H1 (cell line): Measurements from ENCODE around the gene RHBDF2. TPM values are rescaled to one million over a fixed set of nuclear protein-coding genes. Genes with fewer than 3 reads are reported as not detected.

Experiments used
- CTCF ChIA-PET: fragments of 300-600 bp; sonication (Branson Sonifier 250); formaldehyde crosslinking; loops from one replicate; lab custom pipeline; 2021; ENCODE audit not compliant: partially characterized antibody; lab: Charles Lee
- POLR2A ChIA-PET: fragments of 300-600 bp; sonication (Branson Sonifier 250); formaldehyde crosslinking; loops from one replicate; lab custom pipeline; 2021; ENCODE audit warnings: inconsistent platforms; ENCODE audit not compliant: partially characterized antibody; lab: Charles Lee
- DNase-seq, 2 experiments: peaks; one replicate each; pipeline versions ENCODE4 v3.0.0 to v3.0.0-alpha.2; 2010 to 2022; ENCODE audit warnings: low spot score in 2 of 2, low read depth in 1 of 2, mixed read lengths in 1 of 2
- FAIRE-seq: peaks from 2 replicates; lab custom pipeline; 2011; peaks lifted over from hg19 to GRCh38; lab: Jason Lieb, UNC
- H2AFZ ChIP-seq: 2 replicates; pipeline ENCODE4 v1.8.1; 2012; ENCODE audit warnings: low read length, inconsistent platforms
- H2AK5ac ChIP-seq: 2 replicates; pipeline ENCODE4 v1.6.1; 2013; ENCODE audit warnings: low read depth, low read length
- H2BK120ac ChIP-seq: replicated peaks from 2 replicates; pipeline ENCODE3; 2013; ENCODE audit warnings: low read depth, low read length, inconsistent platforms
- H2BK12ac ChIP-seq: 2 replicates; pipeline ENCODE4 v1.6.1; 2013; ENCODE audit warnings: low read depth, low read length
- H2BK15ac ChIP-seq: 2 replicates; pipeline ENCODE4 v1.6.1; 2013; ENCODE audit warnings: low read length
- H2BK20ac ChIP-seq: 2 replicates; pipeline ENCODE4 v1.6.1; 2013; ENCODE audit warnings: low read length
- H2BK5ac ChIP-seq: 2 replicates; pipeline ENCODE4 v1.6.1; 2013; ENCODE audit warnings: low read depth, low read length
- H3K14ac ChIP-seq: 2 replicates; pipeline ENCODE4 v1.6.1; 2013; ENCODE audit warnings: inconsistent platforms; ENCODE audit not compliant: insufficient read length
- H3K18ac ChIP-seq: 2 replicates; pipeline ENCODE4 v1.6.1; 2013; ENCODE audit warnings: low read length; ENCODE audit errors: extremely low read depth
- H3K23ac ChIP-seq: 2 replicates; pipeline ENCODE4 v1.6.1; 2013; ENCODE audit warnings: inconsistent platforms; ENCODE audit not compliant: insufficient read length
- H3K23me2 ChIP-seq: 2 replicates; pipeline ENCODE4 v1.6.1; 2013; ENCODE audit warnings: low read depth, low read length
- H3K27ac ChIP-seq: 2 replicates; pipeline ENCODE4 v1.6.1; 2011; ENCODE audit warnings: low read depth, low read length, inconsistent platforms
- H3K27me3 ChIP-seq, 4 experiments: replicated peaks in 1 of 4; 1 replicate in 1 of 4; 2 replicates in 3 of 4; pipeline versions ENCODE4 v1.6.1 to v1.8.1; 2011 to 2013; ENCODE audit warnings: low read length in 3 of 4, mild to moderate bottlenecking in 3 of 4, inconsistent platforms in 2 of 4, mixed read lengths in 2 of 4, moderate library complexity in 1 of 4; ENCODE audit not compliant: control insufficient read depth in 3 of 4, insufficient read depth in 3 of 4; ENCODE audit errors: extremely low read depth in 1 of 4
- H3K36me3 ChIP-seq, 4 experiments: 2 replicates each; pipeline versions ENCODE4 v1.6.1 to v1.8.1; 2011 to 2013; ENCODE audit warnings: mild to moderate bottlenecking in 4 of 4, low read length in 3 of 4, moderate library complexity in 2 of 4, control low read depth in 1 of 4, inconsistent platforms in 1 of 4; ENCODE audit not compliant: insufficient read depth in 4 of 4, control insufficient read depth in 2 of 4
- H3K4ac ChIP-seq: replicated peaks from 2 replicates; pipeline ENCODE3; 2013; ENCODE audit warnings: low read length, low read depth, mixed read lengths, inconsistent platforms; ENCODE audit not compliant: insufficient read length
- H3K4me1 ChIP-seq, 4 experiments: replicated peaks in 1 of 4; 1 replicate in 1 of 4; 2 replicates in 3 of 4; pipeline versions ENCODE4 v1.6.1 to v1.8.1; 2011 to 2013; ENCODE audit warnings: low read length in 3 of 4, inconsistent platforms in 2 of 4, mixed read lengths in 1 of 4; ENCODE audit not compliant: insufficient read depth in 4 of 4, control insufficient read depth in 3 of 4
- H3K4me2 ChIP-seq, 2 experiments: 2 replicates each; pipeline versions ENCODE4 v1.6.1 to v1.8.1; 2011 to 2013; ENCODE audit warnings: low read depth in 2 of 2, low read length in 2 of 2, control low read depth in 1 of 2, inconsistent platforms in 1 of 2, mild to moderate bottlenecking in 1 of 2; ENCODE audit not compliant: insufficient read depth in 1 of 2
- H3K4me3 ChIP-seq, 4 experiments: fragments of 200-600, 300-600 bp in 1 of 4; sonication (generic), shearing (Covaris generic), sonication (Bioruptor Twin) in 1 of 4; 2 replicates each; pipeline versions ENCODE4 v1.5.1 to v1.8.1; 2011 to 2016; ENCODE audit warnings: low read length in 4 of 4, low read depth in 3 of 4, control low read depth in 2 of 4, inconsistent platforms in 2 of 4, mild to moderate bottlenecking in 2 of 4, mixed read lengths in 1 of 4, moderate library complexity in 1 of 4; ENCODE audit not compliant: insufficient read depth in 2 of 4; ENCODE audit errors: extremely low read depth in 1 of 4
- H3K56ac ChIP-seq: replicated peaks from 2 replicates; pipeline ENCODE3; 2013; ENCODE audit warnings: low read depth, mild to moderate bottlenecking, mixed read lengths, low read length, inconsistent platforms; ENCODE audit not compliant: insufficient read length
- H3K79me1 ChIP-seq: 2 replicates; pipeline ENCODE4 v1.6.1; 2013; ENCODE audit warnings: low read depth, low read length, control low read depth
- H3K79me2 ChIP-seq, 2 experiments: 2 replicates each; pipeline versions ENCODE4 v1.6.1 to v1.8.1; 2012 to 2013; ENCODE audit warnings: low read length in 2 of 2, mild to moderate bottlenecking in 2 of 2, inconsistent platforms in 1 of 2; ENCODE audit not compliant: insufficient read depth in 2 of 2, control insufficient read depth in 1 of 2
- H3K9ac ChIP-seq, 4 experiments: replicated peaks in 1 of 4; 1 replicate in 1 of 4; 2 replicates in 3 of 4; pipeline versions ENCODE4 v1.6.1 to v1.8.1; 2011 to 2013; ENCODE audit warnings: low read depth in 3 of 4, low read length in 3 of 4, control low read depth in 2 of 4, mild to moderate bottlenecking in 2 of 4, moderate library complexity in 2 of 4, inconsistent platforms in 1 of 4; ENCODE audit errors: extremely low read depth in 1 of 4
- H3K9me3 ChIP-seq, 2 experiments: 2 replicates each; pipeline versions ENCODE4 v1.6.1 to v1.8.1; 2012 to 2013; ENCODE audit warnings: mild to moderate bottlenecking in 2 of 2, moderate library complexity in 2 of 2, control low read depth in 1 of 2, inconsistent platforms in 1 of 2, low read depth in 1 of 2, low read length in 1 of 2, mixed read lengths in 1 of 2; ENCODE audit not compliant: insufficient read depth in 2 of 2
- H4K20me1 ChIP-seq, 2 experiments: replicated peaks in 1 of 2; 2 replicates each; pipeline versions ENCODE3 to v1.8.1; 2011 to 2013; ENCODE audit warnings: inconsistent platforms in 2 of 2, low read length in 2 of 2, mild to moderate bottlenecking in 1 of 2; ENCODE audit not compliant: insufficient read depth in 2 of 2, control insufficient read depth in 1 of 2
- H4K5ac ChIP-seq: 2 replicates; pipeline ENCODE4 v1.6.1; 2013; ENCODE audit warnings: low read length, low read depth, mixed read lengths, inconsistent platforms; ENCODE audit not compliant: insufficient read length
- H4K8ac ChIP-seq: 2 replicates; pipeline ENCODE4 v1.8.0; 2013; ENCODE audit warnings: mild to moderate bottlenecking, moderate library complexity, low read length, inconsistent platforms; ENCODE audit not compliant: insufficient read depth; ENCODE audit errors: extremely low read depth
- H4K91ac ChIP-seq: replicated peaks from 2 replicates; pipeline ENCODE3; 2013; ENCODE audit warnings: low read length, mixed read lengths, inconsistent platforms; ENCODE audit not compliant: insufficient read length
- ASH2L ChIP-seq: fragments of 200-600, 300-600 bp; sonication (generic); IDR thresholded peaks from one replicate; pipeline ENCODE4 v1.7.1; 2017; ENCODE audit warnings: low read length
- CHD1 ChIP-seq: IDR thresholded peaks from 2 replicates; pipeline ENCODE4 v1.6.1; 2012; ENCODE audit warnings: low read depth, low read length, improper control_type of control experiment
- CREB1 ChIP-seq: IDR thresholded peaks from 2 replicates; pipeline ENCODE4 v1.6.1; 2012; ENCODE audit warnings: inconsistent platforms
- FOSL1 ChIP-seq: IDR thresholded peaks from 2 replicates; pipeline ENCODE4 v1.6.1; 2011; ENCODE audit warnings: mild to moderate bottlenecking, low read depth, low read length, moderate library complexity; ENCODE audit not compliant: insufficient read depth
- GABPA ChIP-seq: IDR thresholded peaks from 2 replicates; pipeline ENCODE4 v1.6.1; 2011; ENCODE audit warnings: mild to moderate bottlenecking, low read length, moderate library complexity, borderline replicate concordance; ENCODE audit not compliant: insufficient read depth
- HDAC6 ChIP-seq: IDR thresholded peaks from one replicate; pipeline ENCODE4 v1.7.1; 2012; ENCODE audit warnings: low read depth, mild to moderate bottlenecking, inconsistent platforms, low read length, moderate library complexity
- JUN ChIP-seq: IDR thresholded peaks from 2 replicates; pipeline ENCODE4 v1.6.1; 2011; ENCODE audit warnings: low read depth, mild to moderate bottlenecking, improper control_type of control experiment, low read length
- MAFK ChIP-seq: IDR thresholded peaks from 2 replicates; pipeline ENCODE4 v1.6.1; 2012; ENCODE audit warnings: low read depth, mild to moderate bottlenecking, improper control_type of control experiment, low read length
- SIRT6 ChIP-seq: IDR thresholded peaks from one replicate; pipeline ENCODE4 v1.7.1; 2012; ENCODE audit warnings: low read length, inconsistent platforms
- TEAD4 ChIP-seq: IDR thresholded peaks from 2 replicates; pipeline ENCODE4 v1.6.1; 2012; ENCODE audit warnings: low read depth, low read length, inconsistent platforms, mixed read lengths
- ZNF274 ChIP-seq: IDR thresholded peaks from 2 replicates; pipeline ENCODE4 v1.7.0; 2012; ENCODE audit warnings: low read length, borderline replicate concordance; ENCODE audit errors: extremely low read depth
- WGBS, 2 experiments: shearing (Covaris generic) in 1 of 2; methylation state at CpG; one replicate each; pipeline versions ENCODE4 v1.1.6 to v1.1.7; 2013 to 2015; ENCODE audit warnings: low lambda C conversion rate in 2 of 2, mixed read lengths in 2 of 2, inconsistent platforms in 1 of 2, low coverage in 1 of 2, missing lambda C conversion rate in 1 of 2; ENCODE audit not compliant: insufficient replicate concordance in 2 of 2, insufficient coverage in 1 of 2, insufficient read length in 1 of 2; ENCODE audit errors: extremely low coverage in 1 of 2, missing lambda C conversion rate in 1 of 2; 5-methylcytosine and 5-hydroxymethylcytosine counted together
- polyA plus RNA-seq, 7 experiments: library from polyadenylated mRNA; depleted of rRNA in 3 of 7; stranded (reverse) in 5 of 7; unstranded in 2 of 7; fragments of >200 nt in 5 of 7; fragments of 200-250 nt in 2 of 7; gene quantifications; 1 replicate in 5 of 7; 2 replicates in 1 of 7; 4 replicates in 1 of 7; pipeline versions ENCODE4 v1.2.1 to v1.2.3, GENCODE V29; 2011 to 2013; ENCODE audit warnings: missing spikeins in 2 of 7, mixed read lengths in 2 of 7
- total RNA-seq: library from RNA; stranded (reverse); fragmentation: NEBNext Ultra II Directional; extraction: Animal tissue kit (Norgen Biotek cat#: 25700); gene quantifications from 2 replicates; pipeline ENCODE4 v1.2.1, GENCODE V29; 2021
- TF ChIP-seq, protein P1 (sequence below): IDR thresholded peaks from 2 replicates; pipeline ENCODE4 v1.6.1; 2012; ENCODE audit warnings: inconsistent platforms

The RHBDF2 gene
- total and polyA plus RNA-seq, 2 of the 8 experiments (the other 6 are each of a cell fraction or from before 2014, with no cell fraction given): 21.2 to 25.9 TPM

DNA sequence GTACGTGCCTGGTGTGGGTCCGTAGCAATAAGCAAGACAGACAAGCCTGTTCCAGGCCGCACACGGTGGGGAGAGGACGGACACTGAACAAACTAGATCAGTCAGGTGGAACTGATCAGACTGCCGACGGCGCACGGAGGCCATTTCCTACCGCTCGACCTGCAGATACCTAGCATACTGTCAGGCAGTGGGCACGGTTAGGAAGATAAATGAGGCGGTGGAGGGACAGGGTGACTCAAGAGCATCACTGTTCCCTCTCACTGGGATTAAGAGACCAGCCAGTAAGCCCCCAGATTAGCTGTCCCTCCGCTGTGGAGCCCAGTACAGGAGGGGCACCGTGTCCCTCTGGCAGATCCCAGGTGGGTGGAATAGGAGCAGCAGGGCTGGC is 29.0 kb downstream of the RHBDF2 start:
- no peak overlapping the region for H3K18ac ChIP-seq
- 0 out of 2 replicates have a peak overlapping the region, but pooled peaks have one; percentile 25 for H4K8ac ChIP-seq
- H3K9me3 ChIP-seq: no peaks in the 10 kb centered on the region
- no peak overlapping the region for H2BK20ac ChIP-seq
- no peak overlapping the region for H2BK15ac ChIP-seq
- H3K56ac ChIP-seq: no peak overlapping the region
- no peak overlapping the region for H2BK120ac ChIP-seq
- no peak overlapping the region for H2AK5ac ChIP-seq
- no peak overlapping the region for H3K27ac ChIP-seq
- CTCF ChIA-PET: interaction anchor here (0.8 to 11.0 kb wide), 5 partner anchors 14 to 51 kb away, joined by 3 to 192 read pairs (median 8); partner anchors contain the start of gene RHBDF2
- H2AFZ ChIP-seq: no peak overlapping the region
- WGBS, 2 experiments: 94% methylated on average over 14 of the region's 15 CpGs; no CpG with 5 or more reads in 1 of the 2 experiments
- no peak overlapping the region for H3K23ac ChIP-seq
- H4K91ac ChIP-seq: no peak overlapping the region
- H3K79me2 ChIP-seq: no peaks in the 10 kb centered on the region
- no peak for TF ChIP-seq MAFK
- TF ChIP-seq SIRT6: no peak
- no peak for TF ChIP-seq FOSL1
- TF ChIP-seq ASH2L: no peak
- no peak for TF ChIP-seq GABPA
- TF ChIP-seq JUN: no peak
- TF ChIP-seq HDAC6: no peak
- TF ChIP-seq, protein P1, sequence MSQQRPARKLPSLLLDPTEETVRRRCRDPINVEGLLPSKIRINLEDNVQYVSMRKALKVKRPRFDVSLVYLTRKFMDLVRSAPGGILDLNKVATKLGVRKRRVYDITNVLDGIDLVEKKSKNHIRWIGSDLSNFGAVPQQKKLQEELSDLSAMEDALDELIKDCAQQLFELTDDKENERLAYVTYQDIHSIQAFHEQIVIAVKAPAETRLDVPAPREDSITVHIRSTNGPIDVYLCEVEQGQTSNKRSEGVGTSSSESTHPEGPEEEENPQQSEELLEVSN: no peak
- no peak for TF ChIP-seq CHD1
- no peak for TF ChIP-seq CREB1
- TF ChIP-seq TEAD4: no peak
- no peak for TF ChIP-seq ZNF274
- FAIRE-seq: no peak
- H3K23me2 ChIP-seq: no peaks in the 10 kb centered on the region
- H4K5ac ChIP-seq: no peak overlapping the region
- no peaks in the 10 kb centered on the region for H3K79me1 ChIP-seq
- H3K4ac ChIP-seq: no peak overlapping the region
- no peak overlapping the region for H3K4me3 ChIP-seq
- H3K4me2 ChIP-seq: no peak overlapping the region
- H2BK12ac ChIP-seq: no peak overlapping the region
- no peaks in the 10 kb centered on the region for H3K27me3 ChIP-seq
- no peak overlapping the region for H3K9ac ChIP-seq
- H3K14ac ChIP-seq: no peak overlapping the region
- peaks cover 0 to 6% of the 10 kb centered on the region in 2 experiments for H4K20me1 ChIP-seq
- peaks cover 0 to 5% (median 0%) of the 10 kb centered on the region in 4 experiments; a peak in 2 of 7 replicates for H3K4me1 ChIP-seq
- POLR2A ChIA-PET: no interaction called here
- no peak overlapping the region; the same call in 1 of the 2 replicates for H2BK5ac ChIP-seq
- H3K36me3 ChIP-seq: peaks cover 0 to 10% (median 0%) of the 10 kb centered on the region in 4 experiments; a peak in 2 of 8 replicates
- no peak for DNase-seq
